Fibroblast of skin of left quadriceps (primary cell): Measurements from ENCODE around the gene PAXIP1.
"Not testable (repeated sequence)": the region's sequence is repeated elsewhere in the genome, so short reads cannot be mapped to it uniquely, and the experiment has no call there.

ENCODE experiments used
- DNase-seq, 2 experiments: peaks; one replicate each; pipeline ENCODE4 v3.0.0-alpha.2; 2013; ENCODE audit warnings: low read depth in 2 of 2

Gene PAXIP1

DNA sequence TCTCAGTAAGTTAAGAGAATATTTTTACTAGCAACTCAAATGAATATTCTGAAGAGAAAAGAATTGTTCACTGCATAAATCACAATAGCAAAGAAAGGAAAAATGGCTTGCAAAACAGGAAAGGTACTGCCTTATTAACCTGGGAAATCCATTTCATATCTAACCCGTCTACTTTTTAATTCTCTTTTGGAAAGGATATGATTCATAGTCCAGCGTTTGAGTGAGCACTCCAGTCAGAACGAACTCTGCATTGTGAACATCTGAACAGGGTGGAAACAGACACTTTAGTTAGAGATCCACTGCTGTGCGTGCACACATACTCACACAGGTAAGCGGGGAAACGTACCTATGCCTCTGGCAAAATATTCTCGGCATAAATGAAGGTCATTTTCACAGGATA lies 56.8 kb downstream of the PAXIP1 start:
- DNase-seq, result no peak

DNA sequence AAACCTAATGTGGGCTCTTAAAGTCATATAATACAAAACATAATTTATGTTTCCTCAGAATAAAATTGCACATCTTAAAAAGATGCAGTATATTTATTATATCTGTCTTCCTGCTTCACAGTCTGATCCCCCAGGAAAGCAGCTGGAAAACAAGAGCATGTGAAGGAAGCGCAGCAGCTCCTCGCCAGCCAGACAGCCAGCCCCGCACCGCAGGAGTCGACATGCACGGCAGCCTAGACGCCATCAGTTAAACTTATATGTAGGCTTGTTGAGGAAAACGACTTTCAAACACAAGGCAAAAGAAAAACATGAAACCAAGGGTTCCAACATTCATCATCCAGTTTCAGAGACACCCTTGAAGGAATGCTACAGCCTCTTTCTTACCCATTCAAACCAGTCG lies 59.0 kb downstream of the PAXIP1 start:
- DNase-seq, result no peak

DNA sequence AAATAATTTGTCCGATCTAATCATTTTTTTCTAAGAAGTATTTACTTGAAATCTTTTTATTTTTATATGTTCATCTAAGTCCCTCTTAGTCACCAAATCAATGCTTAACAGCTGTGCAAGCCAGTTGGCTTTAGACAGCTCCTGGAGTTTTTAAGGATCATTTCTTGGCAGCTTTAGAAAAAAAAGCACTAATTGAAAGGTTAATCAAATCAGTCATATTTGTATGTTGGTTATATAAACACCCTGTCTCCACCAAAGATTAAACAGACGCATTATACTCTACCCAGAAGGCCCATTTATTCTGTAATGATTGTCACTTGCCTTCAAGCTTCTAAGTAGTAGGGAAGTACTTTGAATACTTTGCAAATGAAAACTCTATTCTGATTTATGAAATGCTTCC lies 60.2 kb downstream of the PAXIP1 start:
- DNase-seq, result no peak

DNA sequence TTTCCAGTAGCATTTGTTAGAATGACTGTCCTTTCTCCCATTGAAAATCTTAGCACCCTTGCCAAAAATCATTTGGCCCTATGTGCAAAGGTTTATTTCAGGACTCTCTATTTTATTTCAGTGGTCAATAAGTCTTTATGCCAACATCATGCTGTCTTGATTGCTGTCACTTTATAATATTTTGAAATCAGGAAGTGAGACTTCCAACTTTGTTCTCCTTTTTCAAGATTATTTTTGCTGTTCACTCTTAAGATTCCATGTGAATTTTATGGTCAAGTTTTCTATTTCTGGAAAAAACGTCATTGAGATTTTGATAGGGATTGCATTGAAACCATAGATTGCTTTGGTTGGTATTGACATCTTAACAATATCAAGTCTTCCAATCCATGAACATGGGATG lies 65.1 kb downstream of the PAXIP1 start:
- no peak for DNase-seq

DNA sequence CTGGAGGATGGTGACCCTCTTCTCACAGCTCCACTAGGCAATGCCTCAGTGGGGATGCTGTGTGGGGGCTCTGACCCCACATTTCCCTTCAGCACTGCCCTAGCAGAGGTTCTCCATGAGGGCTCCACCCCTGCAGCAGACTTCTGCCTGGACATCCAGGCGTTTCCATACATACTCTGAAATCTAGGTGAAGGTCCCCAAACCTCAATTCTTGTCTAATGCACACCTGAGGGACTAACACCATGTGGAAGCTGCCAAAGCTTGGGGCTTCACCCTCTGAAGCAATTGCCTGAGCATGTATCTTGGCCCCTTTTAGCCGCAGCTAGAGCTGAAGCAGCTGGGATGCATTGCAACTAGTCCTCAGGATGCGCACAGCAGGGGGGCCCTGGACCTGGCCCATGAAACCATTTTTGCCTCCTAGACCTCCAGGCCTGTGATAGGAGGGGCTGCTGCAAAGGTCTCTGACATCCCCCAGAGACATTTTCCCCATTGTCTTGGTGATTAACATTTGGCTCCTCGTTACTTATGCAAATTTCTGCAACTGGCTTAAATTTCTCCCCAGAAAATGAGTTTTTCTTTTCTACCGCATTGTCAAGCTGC lies 68.5 kb downstream of the PAXIP1 start:
- not testable (repeated sequence) for DNase-seq

DNA sequence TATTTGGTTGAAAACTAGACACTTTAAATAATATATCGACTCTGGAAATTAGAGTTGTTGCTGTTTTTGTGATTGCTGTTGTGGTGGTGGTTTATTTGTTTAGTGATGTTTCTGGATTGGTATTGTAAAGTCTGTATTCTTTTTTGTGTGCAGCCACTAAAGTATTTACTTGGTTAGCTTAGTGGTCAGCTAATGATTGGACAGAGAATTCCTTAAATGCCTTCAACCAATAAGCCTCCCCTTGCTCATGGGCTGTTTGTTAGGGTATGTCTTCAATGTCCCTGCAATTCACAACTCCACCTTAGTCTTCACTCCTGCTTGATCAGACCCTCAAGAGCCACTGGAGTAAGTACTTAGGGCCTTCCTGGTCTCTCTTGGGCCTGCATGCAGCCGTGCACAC lies 71.0 kb downstream of the PAXIP1 start:
- DNase-seq, result no peak

DNA sequence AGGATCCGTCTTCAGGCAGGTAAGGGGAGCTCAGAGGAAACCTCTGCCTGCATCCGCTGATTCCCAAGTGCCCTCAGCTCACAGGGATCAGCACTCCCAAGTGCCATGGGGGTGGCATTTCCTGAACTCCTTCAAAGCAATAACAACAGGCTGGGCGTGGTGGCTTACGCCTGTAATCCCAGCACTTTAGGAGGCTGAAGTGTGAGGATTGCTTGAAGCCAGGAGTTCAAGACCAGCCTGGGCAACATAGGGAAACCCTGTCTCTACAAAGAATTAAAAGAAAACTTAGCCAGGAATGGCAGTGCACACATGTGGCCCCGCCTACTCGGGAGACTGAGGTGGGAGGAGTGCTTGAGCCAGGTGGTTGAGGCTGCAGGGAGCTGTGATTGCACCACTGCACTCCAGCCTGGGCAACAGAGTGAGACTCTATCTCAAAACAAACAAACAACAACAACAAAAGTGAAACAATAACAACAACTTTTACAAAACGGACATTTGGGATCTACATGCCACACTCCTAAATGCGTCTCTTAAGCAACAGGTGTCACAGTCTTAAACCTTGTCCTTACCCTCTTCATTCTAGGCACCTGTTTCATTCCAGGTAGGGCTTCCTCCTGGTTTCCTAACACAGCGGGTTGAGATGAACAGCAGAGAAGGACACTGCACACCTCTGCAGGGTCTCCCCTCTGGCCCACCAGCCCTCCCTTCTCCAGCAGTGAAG lies 73.8 kb downstream of the PAXIP1 start:
- peak in 1 of 2 experiments; percentile 1 for DNase-seq

DNA sequence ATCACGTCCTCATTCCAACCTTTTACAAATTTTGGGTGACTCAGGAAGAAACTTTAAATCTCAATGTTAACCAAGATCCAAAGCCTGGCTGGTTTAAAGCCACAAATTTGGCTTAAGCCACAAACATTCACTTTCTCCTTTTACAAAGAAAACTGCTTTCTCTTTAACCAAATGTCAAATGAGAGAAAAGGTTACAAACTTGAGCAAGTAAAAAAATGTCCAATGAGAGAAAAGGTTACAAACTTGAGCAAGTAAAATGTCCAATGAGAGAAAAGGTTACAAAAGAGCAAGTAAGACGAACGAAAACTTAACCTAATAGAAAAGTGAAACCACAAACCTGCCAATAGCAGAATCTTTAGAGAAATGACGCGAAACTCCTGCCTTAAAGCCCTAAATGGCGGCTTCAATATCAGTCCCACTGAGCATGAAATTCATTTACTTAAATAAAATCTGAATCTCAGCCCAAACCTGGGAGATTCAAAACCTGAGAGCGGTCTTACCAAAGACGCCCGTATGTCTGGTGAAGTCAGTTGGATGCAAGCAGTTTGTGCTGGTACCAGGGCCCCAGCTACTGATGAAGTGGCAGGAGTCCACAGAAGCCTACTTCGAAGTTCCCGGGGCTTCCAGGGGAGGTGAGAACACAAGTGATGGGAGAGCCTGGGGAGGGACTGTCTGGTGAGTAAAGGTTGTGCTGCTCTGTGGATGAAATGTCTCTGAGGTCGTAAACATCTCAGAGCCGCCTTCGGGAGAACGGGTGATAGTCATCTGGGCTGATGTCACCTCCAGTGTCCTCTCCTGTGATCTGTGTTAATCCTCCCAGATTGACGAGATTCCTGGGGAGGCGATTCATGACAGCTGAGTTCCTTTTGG lies 74.6 kb downstream of the PAXIP1 start:
- peak; percentile 93 to 95 for DNase-seq

DNA sequence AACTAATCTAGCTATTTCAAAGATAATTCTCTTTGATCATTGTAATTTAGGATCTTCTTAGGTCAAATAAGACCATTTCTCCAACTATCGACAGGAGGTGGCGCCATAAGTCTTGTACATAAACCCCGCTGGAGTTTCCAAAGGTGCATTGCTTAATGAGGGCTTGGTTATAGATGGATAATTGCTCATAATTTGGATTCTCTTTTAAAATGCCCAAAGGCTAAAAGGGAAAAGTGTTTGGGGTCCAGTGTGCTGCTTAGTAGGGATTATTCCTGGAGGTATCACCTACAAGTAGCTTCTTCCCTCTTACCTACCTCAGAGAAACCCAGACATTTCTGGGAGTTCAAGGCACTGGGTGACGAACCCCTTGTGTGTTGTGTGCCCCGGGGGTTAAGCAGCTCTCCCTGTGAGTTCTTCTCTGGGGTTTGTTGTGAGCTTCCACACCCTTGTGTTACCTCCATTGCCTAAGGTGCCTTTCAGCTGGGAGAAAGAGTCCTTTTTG lies 75.2 kb downstream of the PAXIP1 start:
- peak; percentile 64 to 66 for DNase-seq

DNA sequence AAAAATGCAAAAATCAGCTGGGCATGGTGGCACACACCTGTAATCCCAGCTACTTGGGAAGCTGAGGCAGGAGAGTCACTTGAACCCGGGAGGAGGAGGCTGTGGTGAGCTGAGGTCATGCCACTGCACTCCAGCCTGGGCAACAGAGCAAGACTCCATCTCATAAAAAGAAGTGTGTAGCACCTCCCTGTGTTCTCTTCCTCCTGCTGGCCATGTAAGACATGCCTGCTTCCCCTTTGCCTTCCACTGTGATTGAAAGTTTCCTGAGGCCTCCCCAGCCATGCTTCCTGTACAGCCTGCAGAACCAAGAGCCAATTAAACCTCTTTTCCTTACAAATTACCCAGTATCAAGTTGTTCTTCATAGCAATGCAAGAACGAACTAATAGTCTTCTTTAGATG lies 80.5 kb downstream of the PAXIP1 start:
- DNase-seq, result not testable (repeated sequence)

DNA sequence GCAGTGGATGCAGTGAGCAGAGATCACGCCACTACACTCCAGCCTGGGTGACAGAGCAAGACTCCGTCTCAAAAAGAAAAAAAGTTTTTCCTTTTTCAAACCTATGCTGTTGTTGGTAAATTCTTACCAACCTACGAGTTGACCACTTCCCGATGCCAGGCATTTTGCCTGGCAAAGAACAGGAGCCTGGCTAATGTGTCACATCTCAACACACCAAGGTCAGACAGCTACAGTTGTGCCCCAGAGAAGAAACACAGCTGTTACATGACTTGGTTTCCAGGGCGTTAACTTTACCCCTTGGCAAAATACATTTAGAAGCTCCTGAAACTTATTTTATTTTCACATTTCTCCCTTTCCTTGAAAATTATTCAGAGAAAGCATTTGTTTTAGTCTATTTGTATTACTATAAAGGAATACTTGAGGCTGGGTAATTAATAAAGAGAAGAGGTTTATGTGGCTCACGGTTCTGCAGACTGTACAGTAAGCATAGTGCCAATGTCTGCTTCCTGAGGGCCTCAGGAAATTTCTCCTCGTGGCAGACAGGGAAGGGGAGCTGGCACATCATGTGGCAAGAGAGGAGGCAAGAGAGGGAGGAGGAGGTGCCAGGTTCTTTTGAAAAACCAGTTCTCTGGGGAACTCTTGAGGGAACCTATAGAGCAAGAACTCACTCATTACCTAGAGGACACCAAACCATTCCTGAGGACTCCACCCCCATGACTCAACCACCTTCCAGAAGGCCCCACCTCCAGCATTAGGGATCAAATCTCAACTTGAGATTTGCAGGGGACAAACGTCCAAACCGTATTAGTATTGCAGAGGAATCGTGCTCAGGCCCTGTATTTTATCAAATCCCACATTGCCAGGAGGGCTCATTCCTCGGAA lies 83.3 kb downstream of the PAXIP1 start:
- no peak for DNase-seq

DNA sequence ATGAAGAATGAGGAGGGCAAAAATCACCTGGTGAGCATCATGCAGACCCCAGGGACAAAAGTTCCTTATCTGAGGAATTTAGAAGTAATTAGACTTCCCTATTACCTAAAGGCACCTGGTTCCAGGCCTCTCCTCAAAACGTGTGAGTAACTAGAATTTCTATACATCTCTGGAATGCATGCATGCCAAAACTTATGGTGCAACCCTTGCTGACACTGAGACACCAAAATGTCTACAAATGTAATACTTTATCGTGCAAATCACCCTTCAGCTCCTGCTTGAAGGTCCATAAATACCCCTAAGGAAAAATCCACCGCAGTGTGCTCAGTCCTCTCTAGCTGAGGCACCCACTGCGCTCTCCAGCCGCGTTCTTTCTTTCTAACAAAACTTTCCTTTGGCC lies 84.2 kb downstream of the PAXIP1 start:
- DNase-seq, result no peak

DNA sequence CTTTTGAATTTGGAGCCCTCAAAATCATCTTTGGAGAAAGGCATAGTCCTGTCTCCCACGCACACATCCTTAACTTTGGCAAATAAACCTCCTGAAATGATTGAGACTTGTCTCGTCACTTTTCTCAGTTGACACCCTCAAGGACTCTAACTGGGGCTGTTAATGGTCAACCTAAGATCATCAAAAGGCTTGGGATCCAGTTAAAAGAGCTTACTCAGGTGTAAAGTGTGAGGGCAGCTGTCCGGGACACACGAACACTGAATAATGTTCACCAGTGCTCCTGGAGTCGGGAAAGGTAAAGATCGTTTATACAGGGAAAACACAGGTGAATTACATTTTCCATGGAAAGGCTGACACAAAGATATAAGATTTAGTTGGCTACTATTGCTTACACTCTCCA lies 84.7 kb downstream of the PAXIP1 start:
- no peak for DNase-seq

DNA sequence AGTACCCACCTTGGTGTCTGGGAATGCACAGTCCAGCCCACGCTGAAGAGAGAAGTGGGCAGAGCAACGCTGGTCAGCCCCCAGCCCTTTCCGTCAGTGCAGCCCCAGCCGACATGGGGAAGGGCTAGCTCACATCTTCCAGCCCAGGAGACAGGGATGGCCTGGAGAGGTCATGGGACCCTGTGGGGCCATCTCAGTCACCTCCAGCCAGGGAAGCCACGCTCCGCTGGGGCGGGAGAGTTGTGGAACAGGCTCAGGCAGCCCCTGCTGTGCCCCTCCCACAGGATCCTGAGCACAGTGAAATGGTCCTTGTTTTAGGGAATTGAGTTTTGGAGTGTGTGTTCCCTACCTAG lies 85.1 kb downstream of the PAXIP1 start:
- no peak for DNase-seq

DNA sequence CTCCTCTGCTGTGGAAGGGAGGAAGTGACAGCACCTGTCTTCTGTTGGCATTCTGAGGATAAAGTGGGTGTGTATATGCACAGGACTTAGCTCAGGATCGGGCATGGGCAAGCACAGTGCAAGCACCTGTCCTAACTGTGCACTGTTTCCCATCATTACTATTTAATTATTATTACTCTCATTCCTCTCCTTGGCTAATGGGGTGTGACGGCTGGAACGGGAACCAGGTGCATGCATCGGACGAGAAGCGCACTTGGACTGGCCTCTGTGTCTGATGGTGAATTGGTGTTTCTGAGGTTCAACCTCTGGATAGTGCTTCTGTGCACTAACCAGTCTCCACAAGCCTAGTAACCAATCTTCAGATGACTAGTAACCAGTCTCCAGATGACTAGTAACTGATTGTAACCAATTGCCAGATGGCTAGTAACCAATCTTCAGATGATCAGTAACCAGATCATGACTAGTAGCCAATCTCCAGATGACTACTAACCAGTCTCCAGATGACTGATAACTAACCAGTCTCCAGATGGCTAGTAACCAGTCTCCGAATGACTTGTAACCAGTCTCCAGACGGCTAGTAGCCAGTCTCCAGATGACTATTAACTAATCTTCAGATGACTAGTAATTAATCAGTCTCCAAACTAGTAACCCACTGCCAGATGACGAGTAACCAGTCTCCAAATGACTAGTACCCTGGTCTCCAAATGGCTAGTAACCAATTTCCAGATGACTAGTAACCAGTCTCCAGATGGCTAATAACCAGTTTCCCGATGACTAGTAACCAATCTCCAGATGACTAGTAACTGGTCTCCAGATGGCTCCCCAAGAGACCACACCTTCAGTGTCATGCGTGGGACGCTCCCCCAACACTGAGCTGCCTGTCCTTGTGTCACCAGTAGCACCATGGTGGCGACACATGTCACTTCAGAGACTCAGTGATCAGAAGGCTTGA lies 85.8 kb downstream of the PAXIP1 start:
- DNase-seq, result no peak

DNA sequence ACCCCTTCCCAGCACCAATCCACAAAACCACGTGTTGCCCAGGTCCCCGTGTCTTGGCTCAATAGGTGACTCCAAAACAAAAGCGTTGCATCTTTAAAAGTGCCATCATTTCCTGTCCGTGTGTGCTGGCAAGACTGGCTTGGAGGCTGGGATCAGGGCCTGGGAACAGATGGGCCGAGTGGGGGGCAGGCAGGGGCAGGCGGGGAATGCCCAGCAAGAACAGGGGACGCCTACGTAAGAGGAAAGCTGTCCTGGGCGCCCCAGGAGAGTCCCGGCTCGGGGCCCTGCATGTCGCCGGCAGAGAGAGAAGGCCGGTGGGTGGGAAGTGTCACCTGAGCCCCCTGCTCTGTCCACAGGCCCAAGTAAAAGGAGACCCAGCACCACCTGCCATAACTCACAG lies 86.5 kb downstream of the PAXIP1 start:
- DNase-seq, result no peak

DNA sequence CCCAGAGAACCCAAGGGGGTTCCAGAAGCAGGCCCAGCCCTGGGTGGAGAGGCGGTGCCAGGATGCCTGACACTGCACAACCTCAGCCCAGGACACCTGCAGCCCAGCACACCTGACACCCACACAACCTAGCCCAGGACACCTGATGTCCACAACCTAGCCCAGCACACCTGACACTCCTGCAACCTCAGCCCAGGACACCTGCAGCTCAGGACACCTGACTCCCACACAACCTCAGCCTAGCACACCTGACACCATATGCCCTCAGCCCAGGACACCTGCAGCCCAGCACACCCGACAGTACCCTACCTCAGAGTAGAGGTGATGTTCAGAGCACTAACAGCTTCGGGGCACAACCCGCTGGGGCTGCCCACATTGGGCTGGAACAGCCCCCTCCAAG lies 87.3 kb downstream of the PAXIP1 start:
- no peak for DNase-seq

DNA sequence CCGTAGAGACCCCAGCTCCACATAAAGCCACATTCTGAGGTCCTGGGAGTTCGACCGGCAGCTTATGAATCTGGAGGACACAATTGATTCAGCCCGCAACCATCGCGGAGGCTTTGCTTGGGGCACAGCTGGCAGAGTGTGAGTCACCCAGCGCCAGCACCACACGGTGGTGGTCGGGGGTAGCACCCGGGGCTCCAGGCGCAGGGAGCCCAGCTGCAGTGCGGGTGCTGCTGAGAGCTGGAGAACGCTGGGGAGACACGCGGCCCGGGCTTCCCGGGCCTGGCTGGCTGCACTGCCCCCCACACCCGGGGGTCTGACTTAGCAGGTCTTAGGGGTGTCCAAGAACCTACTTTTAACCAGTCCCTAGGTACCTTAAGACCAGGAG lies 87.9 kb downstream of the PAXIP1 start:
- DNase-seq, result no peak

DNA sequence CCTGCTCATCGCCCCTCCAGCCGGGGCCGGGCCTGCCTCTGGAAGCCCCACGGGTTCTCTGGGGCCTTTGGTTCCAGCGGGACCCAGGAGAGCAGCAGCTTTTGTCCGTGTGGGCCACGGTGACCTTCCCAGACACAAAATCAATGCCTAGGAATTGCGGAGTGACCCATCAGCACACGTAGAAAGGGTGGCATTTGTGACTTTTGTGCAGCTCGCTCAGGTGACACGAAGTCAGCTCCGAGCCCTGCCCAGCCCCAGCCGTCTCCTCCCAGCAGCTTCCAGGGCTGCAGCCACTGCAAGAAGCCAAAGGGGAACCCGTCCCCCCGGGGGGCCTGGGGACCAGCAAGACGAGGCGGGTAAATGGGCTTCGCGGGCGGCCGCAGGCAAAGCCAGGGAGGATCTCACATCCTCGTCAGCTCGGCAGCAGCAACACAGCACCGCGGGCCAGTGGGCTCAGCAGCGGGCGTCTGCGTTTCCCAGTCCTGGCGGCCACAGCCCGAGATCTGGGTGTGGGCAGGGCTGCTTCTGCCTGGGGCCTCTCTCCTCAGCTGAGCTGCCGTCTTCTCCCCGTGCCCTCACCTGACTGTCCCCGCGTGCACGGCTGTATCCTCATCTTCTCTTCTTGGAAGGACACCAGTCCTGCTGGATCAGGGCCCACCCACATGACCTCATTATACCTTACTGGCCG lies 88.5 kb downstream of the PAXIP1 start:
- DNase-seq, result no peak
